IPS-NIHi7 (cell line): ENCODE results near the gene OS9.
"Not testable (repeated sequence)": the region's sequence is repeated elsewhere in the genome, so short reads cannot be mapped to it uniquely, and the experiment has no call there.

Experiments
- DNase-seq: peaks from one replicate; pipeline ENCODE4 v3.0.0; 2012; ENCODE audit warnings: mixed read lengths; ENCODE audit errors: extremely low spot score

OS9 gene

DNA sequence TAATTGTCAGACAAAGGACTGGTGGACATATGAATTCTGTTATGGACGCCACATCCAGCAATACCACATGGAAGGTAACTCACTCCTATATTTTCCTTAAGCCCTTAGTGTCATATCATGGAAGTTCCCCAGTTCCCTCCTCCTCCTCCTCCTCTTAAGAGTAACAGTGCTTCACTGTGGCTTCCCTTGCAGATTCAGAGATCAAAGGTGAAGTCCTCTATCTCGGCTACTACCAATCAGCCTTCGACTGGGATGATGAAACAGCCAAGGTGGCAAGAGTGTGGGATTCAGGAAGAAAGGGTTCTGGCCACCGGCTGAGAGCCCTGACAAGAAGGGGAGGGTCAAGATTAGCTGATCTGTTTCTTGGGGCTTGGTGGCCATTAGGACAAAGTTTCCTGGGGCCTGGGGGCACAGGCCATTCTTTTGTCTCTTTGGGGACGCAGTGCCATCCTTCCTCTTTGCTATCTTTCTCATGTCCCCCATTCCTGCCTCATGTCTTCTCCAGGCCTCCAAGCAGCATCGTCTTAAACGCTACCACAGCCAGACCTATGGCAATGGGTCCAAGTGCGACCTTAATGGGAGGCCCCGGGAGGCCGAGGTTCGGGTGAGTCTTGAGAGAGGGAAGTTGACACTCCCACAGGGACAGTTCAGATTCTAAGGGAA lies 2.0 kb downstream of the OS9 start:
- DNase-seq, result no peak

DNA sequence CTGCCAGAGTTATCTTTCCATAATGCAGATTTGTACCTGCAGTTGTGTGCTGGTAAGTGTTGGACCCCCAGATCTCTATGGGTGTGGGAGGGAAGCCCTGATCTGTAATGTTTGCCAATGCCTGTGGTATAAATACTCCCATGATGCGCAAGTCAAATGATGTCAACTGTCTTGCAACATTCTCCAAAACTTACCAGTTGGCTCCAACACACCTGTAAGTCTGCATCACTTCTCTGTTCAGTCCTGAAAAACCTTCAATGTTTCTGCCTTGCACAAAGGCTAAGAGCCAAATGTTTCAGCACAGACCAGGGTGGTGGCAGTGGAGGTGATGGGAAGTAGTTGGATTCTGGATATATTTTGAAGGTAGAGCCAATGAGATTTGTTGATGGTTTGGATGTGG lies 3.1 kb downstream of the OS9 start:
- no peak for DNase-seq

DNA sequence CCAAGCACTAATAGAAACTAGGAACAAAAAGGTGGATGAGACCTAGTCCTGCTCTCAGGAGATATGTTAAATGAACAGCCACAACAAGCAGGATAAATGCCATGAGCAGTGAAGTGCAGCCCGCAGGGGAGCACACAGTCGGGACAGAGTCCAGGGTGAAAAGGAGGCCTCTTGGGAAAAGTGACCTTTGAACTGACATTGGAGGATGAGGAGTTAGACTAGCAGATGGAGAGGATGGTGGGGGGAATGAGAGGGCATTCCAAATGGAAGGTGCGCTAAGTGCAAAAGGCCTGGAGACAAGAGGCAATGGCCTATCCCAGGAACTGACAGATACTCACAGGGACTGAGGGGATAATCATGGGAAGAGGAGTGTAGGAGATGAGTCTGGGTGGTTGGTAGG lies 4.5 kb downstream of the OS9 start:
- no peak for DNase-seq

DNA sequence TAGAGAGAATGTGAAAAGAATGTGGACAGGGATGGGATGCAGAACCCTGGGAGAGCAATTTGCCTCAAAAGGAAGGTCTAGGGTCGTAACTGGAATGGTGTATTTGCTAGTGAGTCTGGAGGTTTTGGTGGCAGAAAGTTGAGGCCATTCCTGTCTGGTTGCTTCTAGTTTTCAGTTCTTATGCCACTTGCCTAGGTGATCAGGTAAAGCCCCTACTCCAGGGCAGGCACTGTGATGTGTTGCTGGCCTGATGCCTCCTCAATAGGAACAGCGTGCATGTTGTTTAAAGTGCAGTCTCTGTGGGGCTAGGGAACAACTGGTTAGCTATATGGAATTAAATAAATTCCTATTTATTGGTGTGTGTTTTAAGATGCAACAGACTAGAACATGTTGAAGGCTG lies 6.4 kb downstream of the OS9 start:
- no peak for DNase-seq

DNA sequence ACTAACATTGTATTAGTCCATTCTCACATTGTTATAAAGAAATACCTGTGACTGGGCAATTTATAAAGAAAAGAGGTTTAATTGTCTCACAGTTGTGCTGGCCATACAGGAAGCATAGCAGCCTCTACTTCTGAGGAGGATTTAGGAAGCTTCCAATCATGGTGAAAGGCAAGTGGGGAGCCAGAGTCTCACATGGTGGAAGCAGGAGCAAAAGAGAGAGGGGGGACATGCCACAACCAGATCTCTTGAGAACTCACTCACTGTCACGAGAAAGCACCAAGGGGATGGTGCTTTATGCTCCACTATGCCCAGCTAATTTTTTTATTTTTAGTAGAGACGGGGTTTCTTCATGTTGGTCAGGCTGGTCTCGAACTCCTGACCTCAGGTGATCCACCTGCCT lies 13.3 kb downstream of the OS9 start:
- no peak for DNase-seq

DNA sequence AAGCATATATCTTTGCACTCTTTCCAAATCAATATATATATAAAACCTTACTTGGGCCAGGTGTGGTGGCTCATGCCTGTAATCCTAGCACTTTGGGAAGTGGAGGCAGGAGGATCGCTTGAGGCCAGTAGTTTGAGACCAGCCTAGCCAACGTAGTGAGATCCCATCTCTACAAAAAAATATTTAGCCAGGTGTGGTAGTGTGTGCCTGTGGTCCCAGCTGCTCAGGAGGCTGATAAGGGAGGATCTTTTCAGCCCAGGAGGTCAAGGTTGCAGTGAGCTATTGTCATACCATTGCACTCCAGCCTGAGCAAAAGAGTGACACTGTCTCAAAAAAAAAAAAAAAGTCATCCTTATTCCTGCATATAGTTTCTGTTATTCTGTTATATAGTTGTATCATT lies 14.4 kb downstream of the OS9 start:
- no peak for DNase-seq

DNA sequence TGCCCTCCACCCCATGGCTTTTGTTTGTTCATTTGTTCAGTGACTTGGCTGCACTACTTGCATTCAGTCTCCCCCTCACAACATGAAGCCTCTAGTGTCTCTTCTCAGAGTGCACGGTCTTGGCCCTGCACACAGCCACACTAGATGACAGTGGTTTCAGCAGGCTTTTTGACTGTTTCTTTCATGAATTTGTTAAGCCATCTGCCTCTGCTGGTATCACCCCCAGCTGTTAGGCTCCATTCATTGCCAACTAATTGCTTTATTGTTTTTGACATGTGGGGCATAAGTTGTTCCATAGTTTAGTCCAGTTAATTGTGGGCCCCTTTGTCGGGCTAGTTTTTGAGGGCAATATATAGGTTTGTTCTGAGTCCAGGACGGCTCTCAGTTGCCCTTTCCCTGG lies 18.8 kb downstream of the OS9 start:
- no peak for DNase-seq

DNA sequence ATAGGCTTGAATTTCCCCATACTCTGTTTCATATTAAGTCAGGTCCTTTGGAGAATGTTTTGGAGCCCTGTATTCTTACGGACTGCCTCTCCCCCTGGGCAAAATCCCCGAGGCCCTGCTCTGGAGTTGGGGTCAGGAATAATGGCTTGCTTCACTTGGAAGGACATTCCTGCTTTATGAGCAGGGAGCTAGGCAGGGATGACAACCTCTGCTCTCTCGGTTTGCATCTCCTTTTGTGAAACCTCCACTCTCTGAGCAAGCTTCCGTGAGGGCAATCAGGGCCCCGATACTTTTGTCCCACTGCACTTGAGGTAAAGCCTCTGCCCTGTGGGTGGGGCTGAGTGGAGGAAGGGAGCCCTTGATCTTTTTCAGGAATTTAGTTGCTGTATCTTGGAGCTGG lies 19.3 kb downstream of the OS9 start:
- DNase-seq, result no peak

DNA sequence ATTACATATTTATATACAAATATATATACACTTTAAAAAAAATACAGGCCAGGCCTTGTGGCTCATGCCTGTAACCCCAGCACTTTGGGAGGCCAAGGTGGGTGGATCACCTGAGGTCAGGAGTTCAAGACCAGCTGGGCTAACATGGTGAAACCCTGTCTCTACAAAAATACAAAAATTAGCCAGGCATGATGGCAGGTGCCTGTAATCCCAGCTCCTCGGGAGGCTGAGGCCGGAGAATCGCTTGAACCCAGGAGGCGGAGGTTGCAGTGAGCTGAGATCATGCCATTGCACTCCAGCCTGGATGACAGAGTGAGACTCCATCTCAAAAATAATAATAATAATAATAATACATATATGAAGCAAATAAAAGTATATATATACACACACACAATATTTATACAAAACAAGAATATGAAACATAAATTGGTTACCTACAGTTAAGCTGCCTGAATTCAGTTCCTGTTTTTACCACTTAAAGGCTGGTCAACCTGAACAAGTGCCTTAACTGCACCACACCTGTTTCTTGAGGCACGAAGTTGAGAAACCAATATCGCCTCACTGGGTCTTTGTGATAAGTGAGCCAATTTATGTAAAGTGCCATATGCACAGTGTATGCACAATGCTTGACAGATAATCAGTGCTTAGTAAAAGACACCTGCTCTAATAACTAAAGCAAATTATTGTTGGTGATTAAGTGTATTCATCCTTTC lies 21.3 kb downstream of the OS9 start:
- DNase-seq, result not testable (repeated sequence)

DNA sequence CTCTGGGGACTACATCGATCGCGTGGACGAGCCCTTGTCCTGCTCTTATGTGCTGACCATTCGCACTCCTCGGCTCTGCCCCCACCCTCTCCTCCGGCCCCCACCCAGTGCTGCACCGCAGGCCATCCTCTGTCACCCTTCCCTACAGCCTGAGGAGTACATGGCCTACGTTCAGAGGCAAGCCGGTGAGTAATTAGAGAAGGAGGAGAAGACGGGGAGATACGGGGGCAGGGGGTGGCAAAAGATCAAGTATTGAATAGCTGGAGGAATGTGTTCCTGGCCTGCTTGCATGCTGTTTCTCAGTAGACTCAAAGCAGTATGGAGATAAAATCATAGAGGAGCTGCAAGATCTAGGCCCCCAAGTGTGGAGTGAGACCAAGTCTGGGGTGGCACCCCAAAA lies 21.9 kb downstream of the OS9 start:
- DNase-seq, result no peak

DNA sequence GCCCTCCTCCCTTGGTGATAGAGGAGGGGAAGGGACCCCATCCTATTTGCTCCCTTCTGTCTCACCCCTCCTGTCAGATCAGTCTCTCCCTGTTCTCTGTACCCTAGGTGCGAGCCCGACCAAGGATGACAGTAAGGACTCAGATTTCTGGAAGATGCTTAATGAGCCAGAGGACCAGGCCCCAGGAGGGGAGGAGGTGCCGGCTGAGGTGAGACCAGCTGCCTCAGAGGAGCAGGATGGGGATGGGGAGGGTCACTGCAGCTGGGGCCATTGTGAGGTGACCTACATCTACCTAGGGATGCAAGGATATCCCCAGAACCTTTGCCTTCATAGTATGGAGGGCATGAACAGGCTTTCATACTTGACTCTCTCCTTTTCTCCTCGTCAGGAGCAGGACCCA lies 22.4 kb downstream of the OS9 start:
- no peak for DNase-seq

DNA sequence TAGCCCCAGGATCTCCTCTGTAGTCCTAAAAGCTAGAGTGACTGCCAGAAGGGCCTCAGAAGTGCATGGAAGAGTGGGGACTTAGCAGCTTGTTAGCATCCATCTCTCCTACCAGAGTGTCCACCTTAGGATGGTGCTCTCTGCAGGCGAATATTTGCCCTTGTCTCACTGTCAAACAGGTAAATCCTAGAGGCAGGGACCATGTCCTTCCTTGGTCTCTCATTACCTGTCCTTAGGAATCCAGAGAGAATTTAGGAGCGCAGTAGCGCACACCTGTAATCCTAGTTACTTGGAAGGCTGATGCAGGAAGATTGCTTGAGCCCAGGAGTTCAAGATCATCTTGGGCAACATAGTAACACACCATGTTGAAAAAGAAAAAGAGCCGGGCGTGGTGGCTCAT lies 23.2 kb downstream of the OS9 start:
- no peak for DNase-seq

DNA sequence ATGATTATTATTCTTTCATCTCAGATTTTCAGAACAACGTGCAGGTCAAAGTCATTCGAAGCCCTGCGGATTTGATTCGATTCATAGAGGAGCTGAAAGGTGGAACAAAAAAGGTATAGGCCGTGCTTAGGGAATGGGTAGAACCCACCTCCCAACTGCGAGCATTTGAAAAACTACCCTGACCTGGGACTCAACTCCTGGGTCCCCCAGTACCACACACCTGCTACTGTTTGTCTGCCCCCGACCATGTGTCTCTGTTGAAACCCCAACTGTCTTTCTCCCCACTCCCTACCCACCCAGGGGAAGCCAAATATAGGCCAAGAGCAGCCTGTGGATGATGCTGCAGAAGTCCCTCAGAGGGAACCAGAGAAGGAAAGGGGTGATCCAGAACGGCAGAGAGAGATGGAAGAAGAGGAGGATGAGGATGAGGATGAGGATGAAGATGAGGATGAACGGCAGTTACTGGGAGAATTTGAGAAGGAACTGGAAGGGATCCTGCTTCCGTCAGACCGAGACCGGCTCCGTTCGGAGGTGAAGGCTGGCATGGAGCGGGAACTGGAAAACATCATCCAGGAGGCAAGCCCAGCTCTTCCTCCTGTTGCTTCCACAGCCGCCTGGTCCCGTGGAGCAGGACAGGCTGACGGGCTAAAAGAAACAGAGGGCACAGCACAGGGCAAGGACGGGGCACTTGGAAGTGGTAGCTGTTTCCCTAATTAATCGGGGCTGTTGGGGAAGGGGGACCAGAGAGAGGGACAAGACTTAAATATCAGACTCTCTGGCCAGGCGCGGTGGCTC lies 24.1 kb downstream of the OS9 start:
- DNase-seq, result no peak

DNA sequence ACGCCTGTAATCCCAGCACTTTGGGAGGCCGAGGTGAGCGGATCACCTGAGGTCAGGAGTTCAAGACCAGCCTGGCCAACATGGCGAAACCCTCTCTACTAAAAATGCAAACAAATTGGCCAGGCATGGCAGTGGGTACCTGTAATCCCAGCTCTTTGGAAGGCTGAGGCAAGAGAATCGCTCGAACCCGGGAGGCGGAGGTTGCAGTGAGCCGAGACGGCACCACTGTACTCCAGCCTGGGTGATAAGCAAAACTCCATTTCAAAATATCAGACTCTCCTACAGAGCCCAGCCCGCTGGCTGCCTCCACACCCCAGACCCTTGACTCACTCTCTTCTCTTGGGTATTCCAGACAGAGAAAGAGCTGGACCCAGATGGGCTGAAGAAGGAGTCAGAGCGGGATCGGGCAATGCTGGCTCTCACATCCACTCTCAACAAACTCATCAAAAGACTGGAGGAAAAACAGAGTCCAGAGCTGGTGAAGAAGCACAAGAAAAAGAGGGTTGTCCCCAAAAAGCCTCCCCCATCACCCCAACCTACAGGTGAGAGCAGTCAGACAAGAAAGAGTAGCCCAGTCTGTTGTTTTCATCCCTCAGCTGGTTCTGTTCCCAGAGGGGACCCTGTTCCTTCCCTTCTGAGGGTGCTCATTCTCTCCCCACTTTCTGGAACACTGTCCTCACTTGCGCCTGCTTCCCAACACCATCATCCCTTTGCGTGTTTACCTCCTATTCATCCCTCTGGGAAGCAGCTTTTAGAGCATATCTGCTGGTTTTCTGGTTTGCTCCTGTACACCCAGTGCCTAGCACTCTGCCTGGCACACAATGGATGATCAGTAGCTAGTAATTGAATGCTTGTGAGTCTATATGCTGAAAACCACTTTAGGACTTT lies 25.0 kb downstream of the OS9 start:
- no peak for DNase-seq

DNA sequence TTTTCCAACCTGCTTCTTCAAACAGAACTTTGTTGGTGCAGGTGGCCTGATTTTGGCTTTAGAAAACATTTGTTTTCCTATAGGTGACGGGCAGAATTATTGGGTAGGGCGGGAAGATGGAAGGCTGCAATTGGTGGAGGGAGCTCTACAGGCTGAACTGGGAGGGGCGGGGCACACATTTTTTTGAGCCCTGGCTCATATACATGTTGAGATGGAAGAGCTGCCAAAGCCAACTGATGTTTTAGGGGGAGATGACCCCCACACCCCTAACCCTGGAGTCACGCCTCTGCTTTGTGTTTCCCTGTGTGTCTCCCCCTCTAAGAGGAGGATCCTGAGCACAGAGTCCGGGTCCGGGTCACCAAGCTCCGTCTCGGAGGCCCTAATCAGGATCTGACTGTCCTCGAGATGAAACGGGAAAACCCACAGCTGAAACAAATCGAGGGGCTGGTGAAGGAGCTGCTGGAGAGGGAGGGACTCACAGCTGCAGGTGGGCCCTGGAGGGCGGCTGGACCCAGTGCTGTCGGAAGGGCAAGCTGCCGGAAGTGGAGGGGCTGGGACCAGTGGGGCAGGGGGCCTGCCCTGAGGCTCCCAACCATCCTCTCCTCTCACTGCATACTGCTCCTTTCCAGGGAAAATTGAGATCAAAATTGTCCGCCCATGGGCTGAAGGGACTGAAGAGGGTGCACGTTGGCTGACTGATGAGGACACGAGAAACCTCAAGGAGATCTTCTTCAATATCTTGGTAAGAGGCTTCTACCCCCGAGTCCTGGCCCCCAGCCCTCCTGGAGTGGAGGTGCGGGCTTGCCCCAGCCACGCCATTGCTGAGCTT lies 26.1 kb downstream of the OS9 start:
- DNase-seq, result no peak

DNA sequence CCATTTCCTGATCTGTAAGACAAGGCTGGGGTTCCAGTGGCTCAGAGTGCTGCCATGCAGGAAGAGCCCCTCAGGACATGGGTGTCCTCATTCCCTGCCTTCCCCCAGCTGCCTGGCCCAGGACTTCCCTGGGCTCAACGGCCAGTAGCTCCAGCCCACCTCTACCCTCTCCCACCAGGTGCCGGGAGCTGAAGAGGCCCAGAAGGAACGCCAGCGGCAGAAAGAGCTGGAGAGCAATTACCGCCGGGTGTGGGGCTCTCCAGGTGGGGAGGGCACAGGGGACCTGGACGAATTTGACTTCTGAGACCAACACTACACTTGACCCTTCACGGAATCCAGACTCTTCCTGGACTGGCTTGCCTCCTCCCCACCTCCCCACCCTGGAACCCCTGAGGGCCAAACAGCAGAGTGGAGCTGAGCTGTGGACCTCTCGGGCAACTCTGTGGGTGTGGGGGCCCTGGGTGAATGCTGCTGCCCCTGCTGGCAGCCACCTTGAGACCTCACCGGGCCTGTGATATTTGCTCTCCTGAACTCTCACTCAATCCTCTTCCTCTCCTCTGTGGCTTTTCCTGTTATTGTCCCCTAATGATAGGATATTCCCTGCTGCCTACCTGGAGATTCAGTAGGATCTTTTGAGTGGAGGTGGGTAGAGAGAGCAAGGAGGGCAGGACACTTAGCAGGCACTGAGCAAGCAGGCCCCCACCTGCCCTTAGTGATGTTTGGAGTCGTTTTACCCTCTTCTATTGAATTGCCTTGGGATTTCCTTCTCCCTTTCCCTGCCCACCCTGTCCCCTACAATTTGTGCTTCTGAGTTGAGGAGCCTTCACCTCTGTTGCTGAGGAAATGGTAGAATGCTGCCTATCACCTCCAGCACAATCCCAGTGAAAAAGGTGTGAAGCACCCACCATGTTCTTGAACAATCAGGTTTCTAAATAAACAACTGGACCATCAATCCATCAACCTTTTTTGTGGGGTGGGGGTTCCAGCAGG lies 27.0 kb downstream of the OS9 start:
- no peak for DNase-seq

DNA sequence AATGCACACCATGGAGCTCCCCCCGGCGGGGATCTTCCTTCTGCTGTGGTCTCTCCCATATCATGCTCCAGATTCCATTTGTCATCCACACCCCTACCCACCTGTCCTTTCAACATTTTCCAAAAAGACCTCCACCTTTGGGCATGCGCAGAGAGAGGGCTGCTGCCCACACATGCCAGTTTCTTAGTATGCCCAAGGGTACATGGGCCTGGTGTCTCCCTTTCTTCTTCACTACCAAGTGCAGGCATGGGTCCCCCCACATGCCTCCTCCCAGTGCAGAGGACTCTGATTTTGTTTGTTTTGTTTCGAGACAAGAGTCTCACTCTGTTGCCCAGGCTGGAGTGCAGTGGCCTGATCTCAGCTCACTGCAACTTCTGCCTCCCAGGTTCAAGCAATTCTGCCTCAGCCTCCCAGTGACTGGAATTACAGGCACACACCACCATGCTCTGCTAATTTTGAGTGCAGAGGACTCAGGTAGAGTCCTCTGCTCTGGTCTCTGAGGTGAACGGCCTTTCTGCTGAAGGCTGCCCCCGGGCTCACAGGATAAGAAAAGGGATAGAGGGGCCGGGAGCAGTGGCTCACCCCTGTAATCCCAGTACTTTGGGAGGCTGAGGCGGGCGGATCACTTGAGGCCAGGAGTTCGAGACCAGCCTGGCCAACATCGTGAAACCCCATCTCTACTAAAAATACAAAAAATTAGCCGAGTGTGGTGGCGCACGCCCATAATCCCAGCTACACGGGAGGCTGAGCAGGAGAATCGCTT lies 28.1 kb downstream of the OS9 start:
- DNase-seq, result not testable (repeated sequence)

DNA sequence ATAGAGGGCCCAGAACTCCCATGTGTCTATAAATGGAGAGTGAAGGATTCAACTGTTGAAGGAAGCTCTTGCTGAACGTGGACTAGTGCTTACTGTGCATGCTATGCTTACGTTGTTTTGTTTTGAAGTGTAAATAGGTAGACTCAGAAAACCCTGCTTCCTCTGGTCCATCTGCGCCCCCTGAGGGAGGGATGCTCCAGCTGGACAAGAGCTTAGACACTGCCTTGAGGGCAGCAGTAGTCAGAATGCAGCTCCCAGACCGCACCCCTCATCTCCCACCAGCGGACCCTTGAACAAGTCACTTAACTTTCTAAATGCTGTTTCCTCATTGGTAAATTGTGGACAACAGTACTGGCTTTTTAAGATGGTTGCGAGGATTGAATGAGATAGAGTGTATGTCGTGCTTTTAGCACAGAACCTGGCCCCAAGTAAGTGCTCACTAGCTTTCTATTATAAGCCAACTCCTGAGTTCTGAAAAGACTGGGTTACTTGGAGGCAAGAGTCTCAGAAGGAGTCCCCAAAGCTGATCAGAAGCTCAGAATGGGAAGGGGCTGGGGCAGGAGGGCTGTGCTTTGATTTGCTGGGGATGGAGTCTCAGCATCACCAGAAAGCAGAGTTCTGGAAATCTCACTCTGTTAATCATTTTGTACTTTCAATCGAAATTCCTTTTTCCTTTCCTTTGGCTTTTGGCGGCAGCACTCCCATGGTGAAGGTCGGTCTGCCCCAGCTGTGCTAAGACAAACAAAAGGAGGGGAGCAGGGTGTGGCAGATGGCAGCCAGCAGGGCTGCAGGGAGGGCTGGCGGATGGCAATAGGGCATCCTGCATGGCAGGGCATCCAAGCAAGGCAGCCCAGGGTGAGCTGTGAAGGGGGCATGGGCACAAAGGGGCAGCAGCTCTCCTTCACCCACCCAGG lies 29.0 kb downstream of the OS9 start:
- no peak for DNase-seq
